Transverse colon (tissue), 4 donors: ENCODE data around the gene ACLY. TPM values are rescaled to one million over a fixed set of nuclear protein-coding genes. Genes with fewer than 3 reads are reported as not detected.

Source experiments
- DNase-seq: peaks from one replicate; pipeline ENCODE4 v3.0.0-alpha.2; 2019
- H3K27ac ChIP-seq, 4 donors: fragments of 200-600 bp; sonication (generic); 2 replicates each; pipeline ENCODE4 v1.5.1; 2016 to 2018; ENCODE audit warnings: inconsistent platforms in 4 of 4
- H3K27me3 ChIP-seq: fragments of 200-600 bp; sonication (generic); 2 replicates; pipeline ENCODE4 v1.5.1; 2017; ENCODE audit warnings: inconsistent platforms
- H3K36me3 ChIP-seq, 4 donors: fragments of 200-600 bp; sonication (generic); 2 replicates each; pipeline ENCODE4 v1.5.1; 2017 to 2019; ENCODE audit warnings: inconsistent platforms in 4 of 4
- H3K4me1 ChIP-seq, 4 donors: fragments of 200-600 bp; sonication (generic); 2 replicates each; pipeline ENCODE4 v1.5.1; 2017 to 2020; ENCODE audit warnings: inconsistent platforms in 4 of 4
- H3K4me3 ChIP-seq, 4 donors: fragments of 200-600 bp; sonication (generic); 1 replicate in 1 of 4; 2 replicates in 3 of 4; pipeline versions ENCODE4 v1.5.1 to v1.6.1; 2017 to 2019; ENCODE audit warnings: inconsistent platforms in 4 of 4
- H3K9me3 ChIP-seq, 2 donors: fragments of 200-600 bp; sonication (generic); 2 replicates each; pipeline ENCODE4 v1.5.1; 2017 to 2019; ENCODE audit warnings: inconsistent platforms in 2 of 2
- EP300 ChIP-seq: sonication (generic); formaldehyde crosslinking; IDR thresholded peaks from one replicate; pipeline ENCODE4 v1.6.1; 2017; ENCODE audit warnings: antibody characterized with exemption, low read depth
- POLR2A ChIP-seq: fragments of 450-650 bp; IDR thresholded peaks from one replicate; pipeline ENCODE4 v1.6.1; 2016; ENCODE audit warnings: antibody characterized with exemption, mild to moderate bottlenecking, moderate library complexity
- POLR2AphosphoS5 ChIP-seq, 3 donors: sonication (generic); formaldehyde crosslinking; IDR thresholded peaks; one replicate each; pipeline ENCODE4 v1.6.1; 2016; ENCODE audit warnings: antibody characterized with exemption in 3 of 3
- WGBS, 2 donors: methylation state at CpG; one replicate each; pipeline ENCODE4 v1.1.5; 2018; ENCODE audit warnings: low coverage in 1 of 2; 5-methylcytosine and 5-hydroxymethylcytosine counted together
- in situ Hi-C, 4 donors: fragments of 200-750 bp; cut with MboI; loops; one replicate each; pipeline versions ENCODE4 v1.15.0 to v1.15.1; 2017; ENCODE audit warnings: low sequenced_read_pairs in 3 of 4, low pct_ligation_motif_present in 1 of 4, low pct_unique_long_range_greater_than_20kb in 1 of 4
- intact Hi-C: fragments of 100-400 bp; cut with DNase I; formaldehyde crosslinking; loops from one replicate; pipeline ENCODE4 v1.15.1; 2023; ENCODE audit warnings: low total_unique reads
- total RNA-seq, 4 donors: library from RNA; depleted of rRNA; stranded (reverse); fragments of >200 nt; gene quantifications; one replicate each; pipeline ENCODE4 v1.1.0, GENCODE V29; 2016
- TF ChIP-seq, protein P1 (sequence below), 5 experiments: fragments of 200-600 bp in 3 of 5; fragments of 450-650 bp in 2 of 5; sonication (generic) in 3 of 5; IDR thresholded peaks; 1 replicate in 2 of 5; 2 replicates in 3 of 5; pipeline ENCODE4 v1.5.1; 2016 to 2017; ENCODE audit warnings: antibody characterized with exemption in 5 of 5, inconsistent platforms in 3 of 5, mild to moderate bottlenecking in 2 of 5, moderate library complexity in 1 of 5

Gene ACLY
- total RNA-seq, 4 donors from 2014 or later = 39.2 to 69.2 (median 51.9) TPM

DNA sequence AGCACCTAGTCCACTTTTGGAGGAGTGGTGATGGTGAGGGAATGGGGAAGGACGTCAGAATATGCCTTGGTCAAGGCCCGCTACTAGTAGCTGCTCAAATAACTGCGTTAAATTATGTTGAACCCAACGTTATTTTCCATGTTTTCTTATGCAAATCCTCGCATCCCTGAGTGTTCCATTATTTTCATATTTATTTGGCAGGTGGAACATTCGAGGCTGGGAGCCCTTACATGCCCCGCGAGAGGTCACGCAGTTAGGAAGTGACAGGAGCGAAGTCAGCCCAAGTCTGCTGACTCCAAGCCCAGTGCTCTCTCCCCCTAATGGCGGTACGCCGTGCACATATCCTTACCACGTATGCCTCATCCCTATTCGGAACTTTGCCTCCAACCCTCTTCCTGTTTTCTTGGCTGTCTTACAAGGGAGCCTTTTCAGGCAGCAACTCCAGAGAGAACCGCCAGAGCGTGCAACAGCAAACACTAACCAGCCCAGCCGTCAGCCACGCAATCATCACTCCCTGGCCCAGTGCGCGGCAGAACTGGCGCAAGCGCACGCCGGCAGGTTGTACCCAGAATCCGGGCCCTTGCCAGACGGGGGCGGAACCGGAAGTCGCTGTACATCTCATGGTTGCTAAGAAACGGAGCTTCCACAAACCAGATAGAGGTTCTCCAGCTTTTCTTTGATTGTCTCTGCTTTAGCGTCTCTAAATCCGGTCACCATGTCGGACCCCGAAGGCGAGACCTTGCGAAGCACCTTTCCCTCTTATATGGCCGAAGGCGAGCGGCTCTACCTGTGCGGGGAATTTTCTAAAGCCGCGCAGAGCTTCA, 11.5 kb upstream of the ACLY start, which contains the start of gene ODAD4:
ODAD4 (plus strand) TSS at position 609 of the 824 bp plus-strand sequence; CDS start at position 716, 107 bp downstream.
- intact Hi-C loops (no loop called here), in situ Hi-C loops (no loop called here)
- 0 to 2% methylated on average over 7 to 43 of the region's 43 CpGs for whole genome bisulfite sequencing, 2 donors
- H3K27ac ChIP-seq = peak within 1 kb of the TSS; percentile 85 to 92 (median 89)
- H3K36me3 ChIP-seq = no peaks in the 10 kb centered on the region
- H3K9me3 ChIP-seq = no peaks in the 10 kb centered on the region
- peak within 1 kb of the TSS; percentile 28 to 65 (median 38) for H3K4me3 ChIP-seq
- no peaks in the 10 kb centered on the region for H3K27me3 ChIP-seq
- peak; percentile 98 for DNase-seq
- peaks cover 6 to 28% (median 7%) of the 10 kb centered on the region in 4 donors for H3K4me1 ChIP-seq
- TF ChIP-seq, protein P1, sequence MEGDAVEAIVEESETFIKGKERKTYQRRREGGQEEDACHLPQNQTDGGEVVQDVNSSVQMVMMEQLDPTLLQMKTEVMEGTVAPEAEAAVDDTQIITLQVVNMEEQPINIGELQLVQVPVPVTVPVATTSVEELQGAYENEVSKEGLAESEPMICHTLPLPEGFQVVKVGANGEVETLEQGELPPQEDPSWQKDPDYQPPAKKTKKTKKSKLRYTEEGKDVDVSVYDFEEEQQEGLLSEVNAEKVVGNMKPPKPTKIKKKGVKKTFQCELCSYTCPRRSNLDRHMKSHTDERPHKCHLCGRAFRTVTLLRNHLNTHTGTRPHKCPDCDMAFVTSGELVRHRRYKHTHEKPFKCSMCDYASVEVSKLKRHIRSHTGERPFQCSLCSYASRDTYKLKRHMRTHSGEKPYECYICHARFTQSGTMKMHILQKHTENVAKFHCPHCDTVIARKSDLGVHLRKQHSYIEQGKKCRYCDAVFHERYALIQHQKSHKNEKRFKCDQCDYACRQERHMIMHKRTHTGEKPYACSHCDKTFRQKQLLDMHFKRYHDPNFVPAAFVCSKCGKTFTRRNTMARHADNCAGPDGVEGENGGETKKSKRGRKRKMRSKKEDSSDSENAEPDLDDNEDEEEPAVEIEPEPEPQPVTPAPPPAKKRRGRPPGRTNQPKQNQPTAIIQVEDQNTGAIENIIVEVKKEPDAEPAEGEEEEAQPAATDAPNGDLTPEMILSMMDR (IDR thresholded peaks at IDR 0.05) = peak; percentile 42 to 92 (median 44)
- TF ChIP-seq POLR2A (peak; percentile 77), POLR2AphosphoS5 (IDR thresholded peaks at IDR 0.05) (peak; percentile 84 to 91 (median 90)), EP300 (no peak)

DNA sequence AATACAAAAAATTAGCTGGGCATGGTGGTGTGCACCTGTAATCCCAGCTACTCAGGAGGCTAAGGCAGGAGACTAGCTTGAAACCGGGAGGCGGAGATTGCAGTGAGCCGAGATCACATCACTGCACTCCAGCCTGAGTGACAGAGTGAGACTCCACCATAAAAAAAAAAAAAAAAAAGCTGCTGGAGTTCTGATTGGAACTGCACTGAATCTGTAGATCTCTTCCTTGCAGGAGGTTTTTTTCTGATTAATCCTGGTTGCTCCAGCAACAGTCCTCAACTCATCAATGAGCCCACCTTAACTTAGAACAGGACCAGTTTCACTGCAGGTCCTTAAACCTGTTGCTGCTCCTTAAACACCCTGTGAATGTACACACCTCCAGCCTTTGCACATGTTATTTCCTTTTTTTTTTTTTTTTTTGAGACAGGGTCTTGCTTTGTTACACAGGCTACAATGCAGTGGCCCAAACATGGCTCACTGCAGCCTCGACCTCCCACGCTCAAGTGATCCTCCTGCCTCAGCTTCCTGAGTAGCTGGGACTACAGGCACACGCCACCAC, 10.0 kb upstream of the ACLY start:
- no peaks in the 10 kb centered on the region for H3K9me3 ChIP-seq
- in situ Hi-C loops = no loop called here
- TF ChIP-seq POLR2AphosphoS5 (IDR thresholded peaks at IDR 0.05) (no peak), EP300 (no peak), POLR2A (no peak)
- TF ChIP-seq, protein P1 (IDR thresholded peaks at IDR 0.05) = no peak
- H3K4me1 ChIP-seq = peaks cover 6 to 28% (median 7%) of the 10 kb centered on the region in 4 donors
- H3K27ac ChIP-seq = peak overlapping the region in 1 of 4 donors; percentile 89
- 70 to 85% methylated on average over 6 of the region's 6 CpGs for WGBS, 2 donors
- DNase-seq = no peak
- intact Hi-C loops = no loop called here
- no peak overlapping the region for H3K4me3 ChIP-seq
- no peaks in the 10 kb centered on the region for H3K27me3 ChIP-seq
- H3K36me3 ChIP-seq = no peaks in the 10 kb centered on the region

DNA sequence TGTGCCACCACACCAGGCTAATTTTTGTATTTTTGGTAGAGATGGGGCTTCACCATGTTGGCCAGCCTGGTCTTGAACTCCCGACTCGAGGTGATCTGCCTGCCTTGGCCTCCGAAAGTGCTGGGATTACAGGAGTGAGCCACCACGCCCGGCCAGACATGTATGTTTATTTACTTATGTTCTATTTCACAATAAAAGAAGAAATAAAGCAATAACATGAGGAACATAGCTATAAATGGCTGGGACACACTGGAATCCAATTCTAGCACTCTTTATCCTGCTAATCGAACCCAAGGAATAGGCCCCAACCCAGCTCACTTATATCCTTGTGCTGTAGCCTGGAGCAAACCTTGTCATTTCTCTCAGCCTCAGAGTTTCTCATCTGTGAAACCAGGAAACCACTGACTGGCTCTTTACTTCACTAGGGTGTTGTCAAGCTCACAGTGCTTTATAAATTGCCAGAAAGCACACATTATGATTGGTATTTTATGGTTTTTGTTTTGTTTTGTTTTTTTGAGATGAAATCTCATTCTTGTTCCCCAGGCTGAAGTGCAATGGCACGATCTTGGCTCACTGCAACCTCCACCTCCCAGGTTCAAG, 7.3 kb upstream of the ACLY start:
- DNase-seq = peak; percentile 39

More for the DNA sequence above, 7.3 kb upstream of the ACLY start:
- WGBS, 2 donors = 29 to 58% methylated on average over 7 of the region's 7 CpGs
- in situ Hi-C loops (no loop called here), intact Hi-C loops (no loop called here)
- TF ChIP-seq, protein P1 (IDR thresholded peaks at IDR 0.05) = no peak
- no peak for TF ChIP-seq POLR2AphosphoS5 (IDR thresholded peaks at IDR 0.05)
- no peak for TF ChIP-seq POLR2A
- TF ChIP-seq EP300 = no peak
- no peaks in the 10 kb centered on the region for H3K36me3 ChIP-seq
- no peaks in the 10 kb centered on the region for H3K27me3 ChIP-seq
- no peaks in the 10 kb centered on the region for H3K9me3 ChIP-seq
- H3K27ac ChIP-seq = peak overlapping the region in 3 of 4 donors; percentile 22 to 41 (median 29)
- peaks cover 6 to 26% (median 7%) of the 10 kb centered on the region in 4 donors for H3K4me1 ChIP-seq
- H3K4me3 ChIP-seq = no peak overlapping the region
